IPS-20b (cell line): Measurements from ENCODE around the gene RAP2A.

Experiments
- H3K27ac ChIP-seq: one replicate; pipeline ENCODE4 v1.5.1; 2013; ENCODE audit warnings: low read length
- H3K27me3 ChIP-seq: 2 replicates; pipeline ENCODE4 v1.6.1; 2013; ENCODE audit warnings: mild to moderate bottlenecking, low read length, inconsistent platforms; ENCODE audit not compliant: insufficient read depth
- H3K36me3 ChIP-seq: 2 replicates; pipeline ENCODE4 v1.6.1; 2013; ENCODE audit warnings: low read depth, mild to moderate bottlenecking, inconsistent platforms, low read length, moderate library complexity; ENCODE audit not compliant: insufficient read depth
- H3K4me1 ChIP-seq: 2 replicates; pipeline ENCODE4 v1.6.1; 2013; ENCODE audit warnings: mild to moderate bottlenecking, control low read depth, inconsistent platforms, low read length, moderate library complexity; ENCODE audit not compliant: insufficient read depth
- H3K4me3 ChIP-seq: 2 replicates; pipeline ENCODE4 v1.5.1; 2013; ENCODE audit warnings: mild to moderate bottlenecking, low read length, inconsistent platforms
- H3K9ac ChIP-seq: 2 replicates; pipeline ENCODE4 v1.6.1; 2013; ENCODE audit warnings: low read depth, mild to moderate bottlenecking, inconsistent platforms, low read length, moderate library complexity
- H3K9me3 ChIP-seq: 2 replicates; pipeline ENCODE4 v1.6.1; 2013; ENCODE audit warnings: mild to moderate bottlenecking, low read depth, low read length, inconsistent platforms; ENCODE audit not compliant: insufficient read depth

The RAP2A gene

GRCh38 chr13:97499181-97499580, 65.2 kb downstream of the RAP2A start:
- Histone ChIP-seq H3K9ac (no peak overlapping the region), H3K36me3 (no peaks in the 10 kb centered on the region), H3K4me1 (no peaks in the 10 kb centered on the region), H3K4me3 (no peak overlapping the region), H3K9me3 (no peaks in the 10 kb centered on the region), H3K27ac (no peak overlapping the region), H3K27me3 (no peaks in the 10 kb centered on the region)

GRCh38 chr13:97502181-97502580, 68.2 kb downstream of the RAP2A start:
- Histone ChIP-seq H3K9ac (no peak overlapping the region), H3K27me3 (no peaks in the 10 kb centered on the region), H3K4me1 (no peaks in the 10 kb centered on the region), H3K36me3 (no peaks in the 10 kb centered on the region), H3K27ac (no peak overlapping the region), H3K9me3 (no peaks in the 10 kb centered on the region), H3K4me3 (no peak overlapping the region)

GRCh38 chr13:97502706-97503105, 68.7 kb downstream of the RAP2A start:
- Histone ChIP-seq H3K36me3 (no peaks in the 10 kb centered on the region), H3K9ac (no peak overlapping the region), H3K9me3 (no peaks in the 10 kb centered on the region), H3K27ac (no peak overlapping the region), H3K27me3 (no peaks in the 10 kb centered on the region), H3K4me3 (no peak overlapping the region), H3K4me1 (no peaks in the 10 kb centered on the region)

- Histone ChIP-seq H3K36me3 (no peaks in the 10 kb centered on the region), H3K9me3 (no peaks in the 10 kb centered on the region), H3K4me3 (no peak overlapping the region)
These were observed 71.0 kb downstream of the RAP2A start for GRCh38 chr13:97505017-97505416.

GRCh38 chr13:97506511-97506910, 72.5 kb downstream of the RAP2A start:
- Histone ChIP-seq H3K9ac (no peak overlapping the region), H3K4me3 (no peak overlapping the region), H3K4me1 (no peaks in the 10 kb centered on the region), H3K9me3 (no peaks in the 10 kb centered on the region), H3K27me3 (no peaks in the 10 kb centered on the region), H3K27ac (no peak overlapping the region), H3K36me3 (no peaks in the 10 kb centered on the region)

More at GRCh38 chr13:97505017-97505416, 71.0 kb downstream of the RAP2A start:
- H3K4me1 ChIP-seq, result no peaks in the 10 kb centered on the region
- H3K9ac ChIP-seq, result no peak overlapping the region
- H3K27ac ChIP-seq, result no peak overlapping the region
- no peaks in the 10 kb centered on the region for H3K27me3 ChIP-seq

- Histone ChIP-seq H3K4me1 (no peaks in the 10 kb centered on the region), H3K27ac (no peak overlapping the region), H3K36me3 (no peaks in the 10 kb centered on the region), H3K9ac (no peak overlapping the region), H3K27me3 (no peaks in the 10 kb centered on the region), H3K9me3 (no peaks in the 10 kb centered on the region), H3K4me3 (no peak overlapping the region)
These were observed 78.8 kb downstream of the RAP2A start for GRCh38 chr13:97512732-97513131.

DNA sequence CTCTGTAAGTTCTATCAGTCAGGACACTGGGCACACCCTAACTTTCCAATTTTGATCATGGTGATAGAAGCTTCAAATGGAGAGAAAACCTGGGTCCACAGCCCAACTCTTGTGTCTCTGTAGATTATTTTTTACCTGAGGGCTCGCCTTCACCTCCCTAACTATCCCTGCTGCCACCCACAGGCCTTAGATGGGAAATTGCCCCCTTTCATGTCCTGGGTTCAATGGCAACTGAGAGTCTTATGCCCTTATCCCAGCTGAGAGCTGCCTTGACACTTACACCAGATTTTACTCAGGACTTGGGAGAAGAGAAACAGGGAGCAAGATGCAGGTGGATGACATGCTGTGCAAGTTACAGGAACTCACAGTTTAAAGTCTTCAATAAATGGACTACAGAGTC, 81.7 kb downstream of the RAP2A start:
- Histone ChIP-seq H3K4me3 (no peak overlapping the region), H3K27ac (no peak overlapping the region), H3K9ac (no peak overlapping the region)

DNA sequence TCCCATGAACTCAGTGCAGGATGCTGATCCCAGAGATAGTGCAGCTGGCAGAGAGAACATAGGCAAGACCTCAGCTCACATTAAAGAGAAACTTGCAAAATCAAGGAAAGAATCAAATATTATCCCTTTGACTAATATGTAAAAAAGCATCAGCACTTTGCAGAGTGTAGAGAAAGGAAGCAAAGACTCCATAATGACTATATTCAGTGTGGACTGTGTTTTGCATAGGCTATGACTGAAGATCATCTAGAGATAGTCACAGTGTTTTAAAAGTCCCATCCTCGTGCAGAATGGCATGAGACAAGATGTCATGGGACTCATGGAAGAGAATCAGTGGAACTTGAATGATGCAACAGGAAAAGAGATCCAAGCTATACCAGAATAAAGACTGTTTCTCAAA, 84.0 kb downstream of the RAP2A start:
- H3K4me3 ChIP-seq, result no peak overlapping the region
- H3K27ac ChIP-seq, result no peak overlapping the region
- no peaks in the 10 kb centered on the region for H3K36me3 ChIP-seq
- H3K9me3 ChIP-seq, result no peaks in the 10 kb centered on the region
- H3K27me3 ChIP-seq, result no peaks in the 10 kb centered on the region
- no peak overlapping the region for H3K9ac ChIP-seq
- no peaks in the 10 kb centered on the region for H3K4me1 ChIP-seq

More for the DNA sequence above, 81.7 kb downstream of the RAP2A start:
- Histone ChIP-seq H3K9me3 (no peaks in the 10 kb centered on the region), H3K4me1 (no peaks in the 10 kb centered on the region), H3K36me3 (no peaks in the 10 kb centered on the region), H3K27me3 (no peaks in the 10 kb centered on the region)
